ENCODE results near the gene SLC22A31. TPM values are rescaled to one million over a fixed set of nuclear protein-coding genes. Genes with fewer than 3 reads are reported as not detected.

Gene SLC22A31
- total and polyA plus RNA-seq, 9 of the 15 experiments (the other 6 are each of a cell fraction or from before 2014, with no cell fraction given), result 0.29 to 2.2 (median 0.47) TPM; not detected in 3

DNA sequence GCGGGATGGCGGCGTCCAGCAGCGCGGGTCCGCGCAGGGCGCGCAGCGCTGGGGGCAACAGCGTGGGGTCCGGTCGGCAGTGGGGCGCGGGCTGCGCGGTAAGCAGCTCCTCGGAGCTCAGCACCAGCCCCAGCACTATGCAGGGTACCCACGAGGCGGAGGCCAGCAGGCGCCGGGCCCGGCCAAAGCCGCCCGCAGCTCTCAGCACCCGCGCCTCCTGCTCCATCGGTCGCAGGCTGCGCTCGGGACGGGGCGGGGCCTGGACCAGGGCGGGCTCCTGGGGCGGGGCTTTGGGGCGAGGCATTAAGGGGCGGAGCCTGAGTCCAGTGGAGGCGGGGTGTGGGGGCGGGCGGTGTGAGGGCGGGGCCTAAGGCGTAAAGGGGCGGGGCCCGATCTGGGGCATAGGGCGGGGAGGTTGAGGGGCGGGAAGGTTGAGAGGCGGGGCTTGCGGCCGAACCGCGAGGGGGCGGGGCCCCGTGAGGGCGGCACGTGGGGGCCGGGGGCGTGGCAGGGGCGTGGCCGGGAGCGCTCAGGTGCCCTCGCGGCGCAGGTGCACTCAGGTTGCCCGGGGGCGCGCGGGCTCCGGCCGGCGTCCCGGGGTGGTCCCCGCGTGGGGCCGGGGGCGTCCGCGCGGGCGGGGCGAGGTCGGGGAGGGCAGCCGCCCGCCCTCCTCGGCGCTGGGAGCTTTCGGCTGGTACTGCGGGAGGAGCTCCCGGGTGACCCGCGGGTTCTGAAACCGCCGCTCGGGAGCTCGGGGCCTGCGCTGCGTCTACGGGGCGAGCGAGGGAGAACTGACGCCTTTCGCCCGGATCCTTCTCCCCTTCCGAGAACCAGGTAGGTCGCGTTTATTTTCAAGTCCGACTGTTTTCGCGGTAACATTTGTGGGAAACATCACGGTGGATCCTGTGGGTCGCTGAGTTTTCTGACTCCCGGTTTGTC is 1.4 kb upstream of the SLC22A31 start:
- ATAC-seq, result peak; percentile 98
- Histone ChIP-seq H3K9me1 (ENCODE audit: control insufficient read depth, insufficient read depth, low read length) (no peaks in the 10 kb centered on the region), H3K4me3 (peak overlapping the region; percentile 38), H3K4me1 (replicated peaks in 1 of 2; ENCODE audit: control insufficient read depth in 2 of 2, insufficient read depth in 2 of 2, low read length in 2 of 2) (peaks cover 0 to 52% of the 10 kb centered on the region in 2 experiments; a peak in 2 of 5 replicates), H2AFZ (ENCODE audit: low read depth, low read length) (peak overlapping the region; percentile 72), H3K4me2 (ENCODE audit: insufficient read depth, low read length) (peak overlapping the region; percentile 60), H3K9ac (ENCODE audit: insufficient read depth in 1 of 2, low read depth in 2 of 2, low read length in 2 of 2) (peak overlapping the region in 1 of 2 experiments; percentile 89; a peak in 2 of 4 replicates), H3K79me2 (ENCODE audit: control insufficient read depth, insufficient read depth, low read length) (no peaks in the 10 kb centered on the region), H3K27me3 (ENCODE audit: control insufficient read depth in 2 of 2, insufficient read depth in 2 of 2, low read length in 2 of 2) (peaks cover 7 to 15% of the 10 kb centered on the region in 2 experiments), H4K20me1 (replicated peaks; ENCODE audit: control insufficient read depth, insufficient read depth, low read length) (no peaks in the 10 kb centered on the region; the same call in 1 of the 2 replicates), H3K27ac (ENCODE audit: extremely low read depth, low read depth, low read length) (no peak overlapping the region), H3K36me3 (ENCODE audit: control insufficient read depth, insufficient read depth, low read length) (no peaks in the 10 kb centered on the region), H3K9me3 (replicated peaks; ENCODE audit: control insufficient read depth, insufficient read depth, low read depth, low read length) (peaks cover 5% of the 10 kb centered on the region)
- under 1% methylated on average over 21 of the region's 111 CpGs for WGBS (ENCODE audit: insufficient coverage, low coverage, missing lambda C conversion rate)
- ChIA-PET CTCF (ENCODE audit: low intra/inter-chr PET ratio) (no interaction called here), POLR2A (interaction anchor here (0.6 kb wide), 2 partner anchors 31 to 104 kb away, joined by 3 to 4 read pairs; no protein-coding TSS in a partner anchor)
- FAIRE-seq, result peak; percentile 90
- in situ Hi-C loops (cut with MboI) (no loop called here), intact Hi-C loops (cut with micrococcal nuclease) (loop anchor here (1.0 kb wide), 1 partner anchor 30 kb away; the partner anchor contains the start of gene CDH15)
- peak; percentile 88 to 99 (median 99) for DNase-seq (ENCODE audit: extremely low read depth in 1 of 4, low spot score in 3 of 4)
- BruUV-seq (replicated peaks), result no TSS peak
- 0 out of 2 replicates have a peak, but pooled peaks have one; percentile 37 for TF ChIP-seq RB1 (IDR thresholded peaks at IDR 0.05; ENCODE audit: low read depth)
- TF ChIP-seq HNRNPLL (IDR thresholded peaks at IDR 0.05; ENCODE audit: low read depth, low read length, poor library complexity, severe bottlenecking), result peak; percentile 17
- no peak for TF ChIP-seq SRSF7 (optimal IDR thresholded peaks at IDR 0.05; ENCODE audit: low read depth, low read length)
- TF ChIP-seq GATAD2B (IDR thresholded peaks at IDR 0.05; ENCODE audit: borderline replicate concordance), result 0 out of 2 replicates have a peak, but pooled peaks have one; percentile 28
- no peak for TF ChIP-seq MTA2 (IDR thresholded peaks at IDR 0.05; ENCODE audit: low read depth)
- peak; percentile 40; the same call in 1 of the 2 replicates for TF ChIP-seq POLR2G (IDR thresholded peaks at IDR 0.05; ENCODE audit: low read depth, low read length)
- peak; percentile 37; the same call in 1 of the 2 replicates for TF ChIP-seq PHF8 (IDR thresholded peaks at IDR 0.05; ENCODE audit: borderline replicate concordance, low read length)
- no peak for TF ChIP-seq L3MBTL2 (IDR thresholded peaks at IDR 0.05)
- TF ChIP-seq, protein P1, sequence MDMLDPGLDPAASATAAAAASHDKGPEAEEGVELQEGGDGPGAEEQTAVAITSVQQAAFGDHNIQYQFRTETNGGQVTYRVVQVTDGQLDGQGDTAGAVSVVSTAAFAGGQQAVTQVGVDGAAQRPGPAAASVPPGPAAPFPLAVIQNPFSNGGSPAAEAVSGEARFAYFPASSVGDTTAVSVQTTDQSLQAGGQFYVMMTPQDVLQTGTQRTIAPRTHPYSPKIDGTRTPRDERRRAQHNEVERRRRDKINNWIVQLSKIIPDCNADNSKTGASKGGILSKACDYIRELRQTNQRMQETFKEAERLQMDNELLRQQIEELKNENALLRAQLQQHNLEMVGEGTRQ (CRISPR knock-in tag; IDR thresholded peaks at IDR 0.05), result peak; percentile 74
- TF ChIP-seq PCBP1 (IDR thresholded peaks at IDR 0.05; ENCODE audit: low read depth, low read length, poor library complexity, severe bottlenecking), result peak; percentile 14
- no peak for TF ChIP-seq PRMT5 (CRISPR knock-in tag; IDR thresholded peaks at IDR 0.05)
- peak; percentile 26 for TF ChIP-seq HMGN3 (IDR thresholded peaks at IDR 0.05; ENCODE audit: borderline replicate concordance, extremely low read depth, insufficient read length, low read depth, low read length)
- peak; percentile 82 for TF ChIP-seq BHLHE40 (IDR thresholded peaks at IDR 0.05; ENCODE audit: low read length)
- TF ChIP-seq, protein P2, sequence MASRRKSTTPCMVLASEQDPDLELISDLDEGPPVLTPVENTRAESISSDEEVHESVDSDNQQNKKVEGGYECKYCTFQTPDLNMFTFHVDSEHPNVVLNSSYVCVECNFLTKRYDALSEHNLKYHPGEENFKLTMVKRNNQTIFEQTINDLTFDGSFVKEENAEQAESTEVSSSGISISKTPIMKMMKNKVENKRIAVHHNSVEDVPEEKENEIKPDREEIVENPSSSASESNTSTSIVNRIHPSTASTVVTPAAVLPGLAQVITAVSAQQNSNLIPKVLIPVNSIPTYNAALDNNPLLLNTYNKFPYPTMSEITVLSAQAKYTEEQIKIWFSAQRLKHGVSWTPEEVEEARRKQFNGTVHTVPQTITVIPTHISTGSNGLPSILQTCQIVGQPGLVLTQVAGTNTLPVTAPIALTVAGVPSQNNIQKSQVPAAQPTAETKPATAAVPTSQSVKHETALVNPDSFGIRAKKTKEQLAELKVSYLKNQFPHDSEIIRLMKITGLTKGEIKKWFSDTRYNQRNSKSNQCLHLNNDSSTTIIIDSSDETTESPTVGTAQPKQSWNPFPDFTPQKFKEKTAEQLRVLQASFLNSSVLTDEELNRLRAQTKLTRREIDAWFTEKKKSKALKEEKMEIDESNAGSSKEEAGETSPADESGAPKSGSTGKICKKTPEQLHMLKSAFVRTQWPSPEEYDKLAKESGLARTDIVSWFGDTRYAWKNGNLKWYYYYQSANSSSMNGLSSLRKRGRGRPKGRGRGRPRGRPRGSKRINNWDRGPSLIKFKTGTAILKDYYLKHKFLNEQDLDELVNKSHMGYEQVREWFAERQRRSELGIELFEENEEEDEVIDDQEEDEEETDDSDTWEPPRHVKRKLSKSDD (conservative IDR thresholded peaks at IDR 0.05; ENCODE audit: low read length), result no peak
- 0 out of 2 replicates have a peak, but pooled peaks have one; percentile 6 for TF ChIP-seq CTBP1 (IDR thresholded peaks at IDR 0.05; ENCODE audit: borderline replicate concordance)
- peak in 1 of 2 experiments; percentile 73; a peak in 1 of 4 replicates for TF ChIP-seq SIN3A (IDR thresholded peaks at IDR 0.05; ENCODE audit: borderline replicate concordance in 2 of 2, control insufficient read depth in 1 of 2, low read depth in 2 of 2, low read length in 2 of 2)
- TF ChIP-seq CHD2 (IDR thresholded peaks at IDR 0.05; ENCODE audit: low read depth, low read length), result no peak
- TF ChIP-seq ZNF121 (CRISPR knock-in tag; conservative IDR thresholded peaks at IDR 0.05), result no peak
